Measurements from ENCODE around the gene NLGN2. TPM values are rescaled to one million over a fixed set of nuclear protein-coding genes. Genes with fewer than 3 reads are reported as not detected.

Gene NLGN2
- total and polyA plus RNA-seq, 2 experiments from 2014 or later = 14.4 to 38.7 TPM

- H3F3A ChIP-seq (replicated peaks; ENCODE audit: low read depth) = peaks cover 40% of the 10 kb centered on the region
- TF ChIP-seq POLR2AphosphoS5 (IDR thresholded peaks at IDR 0.05; ENCODE audit: low read depth) (peak; percentile 75), JUNB (IDR thresholded peaks at IDR 0.05; ENCODE audit: unreplicated experiment) (no peak), EZH2phosphoT487 (IDR thresholded peaks at IDR 0.05; ENCODE audit: unreplicated experiment) (no peak)
- Mint-ChIP-seq H3K27me3 (ENCODE audit: insufficient read depth, low read depth, poor library complexity) (peaks cover 48% of the 10 kb centered on the region), H3K9me3 (no peaks in the 10 kb centered on the region), H3K27ac (no peak overlapping the region; the same call in 1 of the 2 replicates), H3K4me1 (peaks cover 30% of the 10 kb centered on the region), H3K36me3 (ENCODE audit: low read depth) (no peaks in the 10 kb centered on the region; the same call in 2 of the 3 replicates), H3K4me3 (peak overlapping the region; percentile 84)
- H3K4me2 ChIP-seq = peak overlapping the region; percentile 76
- ATAC-seq = peak; percentile 8
- H2AFZ ChIP-seq = 0 out of 2 replicates have a peak overlapping the region, but pooled peaks have one; percentile 72
- H4K20me1 ChIP-seq (replicated peaks; ENCODE audit: insufficient read depth) = no peaks in the 10 kb centered on the region; the same call in 1 of the 2 replicates
- H3K9me2 ChIP-seq (ENCODE audit: insufficient read depth) = no peaks in the 10 kb centered on the region
- no peaks in the 10 kb centered on the region for H3K36me3 ChIP-seq (ENCODE audit: insufficient read depth)
- peak; percentile 86 for DNase-seq (ENCODE audit: low spot score)
- peaks cover 35% of the 10 kb centered on the region for H3K27me3 ChIP-seq (ENCODE audit: insufficient read depth)
- no peaks in the 10 kb centered on the region for H3K79me2 ChIP-seq (replicated peaks; ENCODE audit: insufficient read depth)
- H3K27ac ChIP-seq (ENCODE audit: low read depth) = no peak overlapping the region
- H3K4me3 ChIP-seq = peak overlapping the region; percentile 98
- peaks cover 22% of the 10 kb centered on the region for H3K4me1 ChIP-seq (ENCODE audit: insufficient read depth)
Observed at GRCh38 chr17:7437950-7438614, 30.4 kb downstream of the NLGN2 start.

- Mint-ChIP-seq H3K27ac (no peak overlapping the region), H3K9me3 (no peaks in the 10 kb centered on the region), H3K4me3 (peak overlapping the region; percentile 84), H3K27me3 (ENCODE audit: insufficient read depth, low read depth, poor library complexity) (peaks cover 48% of the 10 kb centered on the region), H3K4me1 (peaks cover 31% of the 10 kb centered on the region), H3K36me3 (ENCODE audit: low read depth) (no peaks in the 10 kb centered on the region; the same call in 2 of the 3 replicates)
- Histone ChIP-seq H3K36me3 (ENCODE audit: insufficient read depth) (no peaks in the 10 kb centered on the region), H3K4me1 (ENCODE audit: insufficient read depth) (peaks cover 24% of the 10 kb centered on the region), H3K4me3 (peak overlapping the region; percentile 98), H2AFZ (no peak overlapping the region), H3K9me2 (ENCODE audit: insufficient read depth) (no peaks in the 10 kb centered on the region), H3K27ac (ENCODE audit: low read depth) (no peak overlapping the region), H3K79me2 (replicated peaks; ENCODE audit: insufficient read depth) (no peaks in the 10 kb centered on the region), H3F3A (replicated peaks; ENCODE audit: low read depth) (peaks cover 40% of the 10 kb centered on the region), H4K20me1 (replicated peaks; ENCODE audit: insufficient read depth) (peaks cover 1% of the 10 kb centered on the region; the same call in 1 of the 2 replicates), H3K27me3 (ENCODE audit: insufficient read depth) (peaks cover 39% of the 10 kb centered on the region), H3K4me2 (peak overlapping the region; percentile 76)
- no peak for TF ChIP-seq ZNF462 (CRISPR knock-in tag; IDR thresholded peaks at IDR 0.05)
- no peak for TF ChIP-seq EZH2phosphoT487 (IDR thresholded peaks at IDR 0.05; ENCODE audit: unreplicated experiment)
- TF ChIP-seq EZH2 (IDR thresholded peaks at IDR 0.05; ENCODE audit: low read depth, unreplicated experiment) = peak; percentile 38
- no peak for TF ChIP-seq STAT1 (IDR thresholded peaks at IDR 0.05; ENCODE audit: unreplicated experiment)
- DNase-seq (ENCODE audit: low spot score) (no peak), ATAC-seq (no peak)
Observed at GRCh38 chr17:7438656-7439460, 31.2 kb downstream of the NLGN2 start.

Data from GM23338 (cell line).